ENCODE data around the gene KRTAP10-6.

The KRTAP10-6 gene

GRCh38 chr21:44589586-44590305 is 2.6 kb downstream of the KRTAP10-6 start:
- TF ChIP-seq USF1 (IDR thresholded peaks at IDR 0.05), result no peak
- TF ChIP-seq MAX (IDR thresholded peaks at IDR 0.05), result no peak
- no peak for TF ChIP-seq CREB1 (IDR thresholded peaks at IDR 0.05; ENCODE audit: low read depth)
- no peak for TF ChIP-seq YY1 (IDR thresholded peaks at IDR 0.05; ENCODE audit: low read depth)
- TF ChIP-seq TEAD4 (IDR thresholded peaks at IDR 0.05), result no peak
- TF ChIP-seq REST (IDR thresholded peaks at IDR 0.05; ENCODE audit: low read depth), result no peak
- no peak for TF ChIP-seq RAD21 (IDR thresholded peaks at IDR 0.05; ENCODE audit: low read depth)
- no peak for TF ChIP-seq EP300 (IDR thresholded peaks at IDR 0.05; ENCODE audit: borderline replicate concordance)

- TF ChIP-seq CREB1 (IDR thresholded peaks at IDR 0.05; ENCODE audit: low read depth) (no peak), ZBTB7A (IDR thresholded peaks at IDR 0.05; ENCODE audit: low read depth) (no peak), EGR1 (IDR thresholded peaks at IDR 0.05) (no peak), MAX (IDR thresholded peaks at IDR 0.05) (no peak), EP300 (IDR thresholded peaks at IDR 0.05; ENCODE audit: borderline replicate concordance) (no peak), NFIC (IDR thresholded peaks at IDR 0.05) (no peak), TEAD4 (IDR thresholded peaks at IDR 0.05) (no peak), RAD21 (IDR thresholded peaks at IDR 0.05; ENCODE audit: low read depth) (no peak)
Observed at GRCh38 chr21:44589094-44589493, 3.2 kb downstream of the KRTAP10-6 start.

- no peak for TF ChIP-seq ZBTB7A (IDR thresholded peaks at IDR 0.05; ENCODE audit: low read depth)
- TF ChIP-seq FOXM1 (IDR thresholded peaks at IDR 0.05; ENCODE audit: borderline replicate concordance, low read depth), result no peak
- no peak for TF ChIP-seq REST (IDR thresholded peaks at IDR 0.05; ENCODE audit: low read depth)
- TF ChIP-seq YY1 (IDR thresholded peaks at IDR 0.05; ENCODE audit: low read depth), result no peak
- TF ChIP-seq TEAD4 (IDR thresholded peaks at IDR 0.05), result no peak
- no peak for TF ChIP-seq NFIC (IDR thresholded peaks at IDR 0.05)
- TF ChIP-seq EP300 (IDR thresholded peaks at IDR 0.05; ENCODE audit: borderline replicate concordance), result no peak
- no peak for TF ChIP-seq RAD21 (IDR thresholded peaks at IDR 0.05; ENCODE audit: low read depth)
- TF ChIP-seq TCF12 (IDR thresholded peaks at IDR 0.05; ENCODE audit: low read depth), result no peak
- no peak for TF ChIP-seq MAX (IDR thresholded peaks at IDR 0.05)
- TF ChIP-seq EGR1 (IDR thresholded peaks at IDR 0.05), result no peak
- TF ChIP-seq CREB1 (IDR thresholded peaks at IDR 0.05; ENCODE audit: low read depth), result no peak
- TF ChIP-seq TAF1 (IDR thresholded peaks at IDR 0.05; ENCODE audit: low read depth), result no peak
- no peak for TF ChIP-seq CEBPB (IDR thresholded peaks at IDR 0.05)
- TF ChIP-seq USF1 (IDR thresholded peaks at IDR 0.05), result no peak
Observed at GRCh38 chr21:44585892-44586291, 6.4 kb downstream of the KRTAP10-6 start.

- TF ChIP-seq EP300 (IDR thresholded peaks at IDR 0.05; ENCODE audit: borderline replicate concordance), result no peak
- TF ChIP-seq CREB1 (IDR thresholded peaks at IDR 0.05; ENCODE audit: low read depth), result no peak
- no peak for TF ChIP-seq NFIC (IDR thresholded peaks at IDR 0.05)
- TF ChIP-seq YY1 (IDR thresholded peaks at IDR 0.05; ENCODE audit: low read depth), result no peak
Observed at GRCh38 chr21:44583800-44584147, 8.5 kb downstream of the KRTAP10-6 start.

GRCh38 chr21:44583089-44583799 is 9.1 kb downstream of the KRTAP10-6 start:
- TF ChIP-seq REST (IDR thresholded peaks at IDR 0.05; ENCODE audit: low read depth), result no peak
- no peak for TF ChIP-seq TEAD4 (IDR thresholded peaks at IDR 0.05)
- TF ChIP-seq NFIC (IDR thresholded peaks at IDR 0.05), result no peak
- TF ChIP-seq CREB1 (IDR thresholded peaks at IDR 0.05; ENCODE audit: low read depth), result no peak
- TF ChIP-seq EGR1 (IDR thresholded peaks at IDR 0.05), result no peak
- no peak for TF ChIP-seq TCF12 (IDR thresholded peaks at IDR 0.05; ENCODE audit: low read depth)
- no peak for TF ChIP-seq YY1 (IDR thresholded peaks at IDR 0.05; ENCODE audit: low read depth)

All from Ishikawa (cell line).